Activated CD4-positive, alpha-beta memory T cell treated with anti-CD3 and anti-CD28 coated beads, Interleukin-2, amount 10 ng/mL, durations not matched to agents 7 days and 5 days (primary cell): ENCODE data around the gene ZNF490. TPM values are rescaled to one million over a fixed set of nuclear protein-coding genes. Genes with fewer than 3 reads are reported as not detected.
A peak's percentile ranks its signal among the peaks of the same experiment; 100 is the strongest.
"Not testable (repeated sequence)": the region's sequence is repeated elsewhere in the genome, so short reads cannot be mapped to it uniquely, and the experiment has no call there.

Experiments
- CTCF ChIA-PET: fragments of 350-600 bp; sonication (Branson Sonifier 250); formaldehyde crosslinking; loops from one replicate; lab custom pipeline; 2021; ENCODE audit warnings: antibody characterized with exemption, inconsistent platforms; lab: Charles Lee
- POLR2A ChIA-PET: fragments of 350-600 bp; sonication (Branson Sonifier 250); formaldehyde crosslinking; loops from one replicate; lab custom pipeline; 2021; ENCODE audit warnings: antibody characterized with exemption; lab: Charles Lee
- DNase-seq: peaks from one replicate; pipeline ENCODE4 v3.0.0-alpha.2; 2020
- H3K27ac Mint-ChIP-seq: one replicate; pipeline ENCODE4 v1.8.0; 2021; ENCODE audit warnings: mild to moderate bottlenecking, mixed read lengths
- H3K27me3 Mint-ChIP-seq: one replicate; pipeline ENCODE4 v1.8.0; 2021; ENCODE audit warnings: mixed read lengths
- H3K36me3 Mint-ChIP-seq: one replicate; pipeline ENCODE4 v1.8.0; 2021; ENCODE audit warnings: low read depth, mixed read lengths
- H3K4me1 Mint-ChIP-seq: one replicate; pipeline ENCODE4 v1.8.0; 2021; ENCODE audit warnings: mixed read lengths
- H3K4me3 Mint-ChIP-seq: one replicate; pipeline ENCODE4 v1.8.0; 2021; ENCODE audit warnings: mild to moderate bottlenecking, mixed read lengths
- H3K9me3 Mint-ChIP-seq: one replicate; pipeline ENCODE4 v1.8.0; 2021; ENCODE audit warnings: mixed read lengths
- total RNA-seq, 2 experiments: library from RNA; stranded (reverse); gene quantifications; one replicate each; pipeline ENCODE4 v1.2.3, GENCODE V29; 2021

The ZNF490 gene
- 10 to 100 TPM; 16.9 to 17.1 TPM for total RNA-seq

DNA sequence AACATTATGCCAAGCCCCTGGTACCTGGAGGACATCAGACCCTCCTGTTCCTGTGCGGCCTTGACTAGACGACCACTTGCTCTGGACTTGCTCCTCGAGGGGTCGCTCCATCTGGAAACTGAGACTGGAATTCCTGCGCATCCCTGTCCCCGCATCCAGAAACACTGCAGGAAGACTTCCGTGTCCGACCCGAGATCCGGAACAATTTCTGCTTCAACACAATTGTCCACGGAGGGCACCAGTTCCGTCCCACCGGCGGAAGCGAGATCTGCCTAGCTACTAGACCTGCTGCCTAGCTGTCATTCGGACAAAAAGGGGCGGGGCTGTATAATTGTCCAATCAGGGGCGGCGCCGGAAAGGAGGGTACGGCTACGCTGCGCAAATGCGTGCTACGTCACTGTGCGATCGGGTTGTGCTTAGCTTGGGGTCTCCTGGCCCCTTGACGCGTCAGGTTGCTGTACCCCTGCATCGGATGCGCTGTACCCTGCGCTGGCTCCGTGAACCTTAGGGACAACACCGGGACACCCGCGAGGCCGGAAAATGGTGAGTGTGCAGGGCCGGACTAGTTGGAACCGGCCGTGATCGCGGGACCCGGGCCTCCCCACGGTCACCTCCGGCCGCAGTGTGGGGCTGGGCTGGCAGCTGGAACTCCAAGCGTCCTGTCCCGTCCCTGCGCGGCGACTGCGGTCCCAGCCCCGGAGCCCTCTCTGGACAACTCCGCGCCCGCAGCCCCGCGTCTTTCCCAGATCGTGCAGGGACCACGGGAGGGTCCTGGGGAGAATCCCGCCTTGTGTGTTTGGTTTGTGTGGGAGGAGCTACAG lies at the start of gene ZNF490, which contains the start of gene ZNF791:
TSS of gene ZNF490 (minus strand) at position 274 of the 821 bp plus-strand sequence. CDS start at position 141, 133 bp downstream.
TSS of gene ZNF791 (plus strand) at position 381 of the 821 bp plus-strand sequence. CDS start at position 541, 160 bp downstream.
- Mint-ChIP-seq H3K4me3 (peak within 1 kb of the TSS; percentile 100), H3K36me3 (peaks cover 38% of the 10 kb centered on the region), H3K27ac (peak within 1 kb of the TSS; percentile 99), H3K27me3 (no peaks in the 10 kb centered on the region), H3K4me1 (peaks cover 48% of the 10 kb centered on the region), H3K9me3 (no peaks in the 10 kb centered on the region)
- peak; percentile 98 for DNase-seq
- POLR2A ChIA-PET = interaction anchor here (0.8 to 2.1 kb wide), 10 partner anchors 29 to 1236 kb away, joined by 3 to 13 read pairs (median 6); partner anchors contain the start of genes MAN2B1, SWSAP1, TRIR and WDR83
- CTCF ChIA-PET = interaction anchor here (0.6 to 1.7 kb wide), 13 partner anchors 12 to 207 kb away, joined by 3 to 8 read pairs (median 3); partner anchors contain the start of genes MAN2B1 and WDR83

DNA sequence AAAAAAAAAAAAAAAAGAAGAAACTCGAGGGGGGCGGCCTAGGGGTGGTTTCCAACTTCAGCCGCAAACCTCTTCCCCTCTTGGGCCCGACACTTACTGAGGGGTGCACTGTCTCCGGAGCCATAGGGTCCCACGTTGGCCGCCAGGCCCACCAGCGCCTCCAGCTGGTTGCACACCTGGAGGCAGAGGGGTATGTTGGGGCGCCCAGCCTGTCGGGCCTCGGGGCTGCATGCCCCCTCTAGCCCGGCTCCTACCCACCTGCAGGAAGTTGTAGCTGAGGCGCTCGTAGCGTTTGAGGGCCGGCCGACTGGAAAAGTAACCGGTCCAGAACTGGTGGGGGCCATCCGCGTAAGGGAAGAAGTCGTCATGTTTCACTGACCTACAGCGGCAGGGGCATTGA lies 47.4 kb upstream of the ZNF490 start:
- H3K36me3 Mint-ChIP-seq = peaks cover 55% of the 10 kb centered on the region
- CTCF ChIA-PET = interaction anchor here (0.6 to 1.4 kb wide), 4 partner anchors 18 to 90 kb away, joined by 3 read pairs; no protein-coding TSS in a partner anchor
- no peak overlapping the region for H3K27ac Mint-ChIP-seq
- no peaks in the 10 kb centered on the region for H3K27me3 Mint-ChIP-seq
- no peak overlapping the region for H3K4me3 Mint-ChIP-seq
- H3K9me3 Mint-ChIP-seq = no peaks in the 10 kb centered on the region
- DNase-seq = no peak
- POLR2A ChIA-PET = interaction anchor here (1.0 kb wide), 1 partner anchor 11 kb away, joined by 4 read pairs; a partner anchor contains a TSS
- peaks cover 2% of the 10 kb centered on the region for H3K4me1 Mint-ChIP-seq

DNA sequence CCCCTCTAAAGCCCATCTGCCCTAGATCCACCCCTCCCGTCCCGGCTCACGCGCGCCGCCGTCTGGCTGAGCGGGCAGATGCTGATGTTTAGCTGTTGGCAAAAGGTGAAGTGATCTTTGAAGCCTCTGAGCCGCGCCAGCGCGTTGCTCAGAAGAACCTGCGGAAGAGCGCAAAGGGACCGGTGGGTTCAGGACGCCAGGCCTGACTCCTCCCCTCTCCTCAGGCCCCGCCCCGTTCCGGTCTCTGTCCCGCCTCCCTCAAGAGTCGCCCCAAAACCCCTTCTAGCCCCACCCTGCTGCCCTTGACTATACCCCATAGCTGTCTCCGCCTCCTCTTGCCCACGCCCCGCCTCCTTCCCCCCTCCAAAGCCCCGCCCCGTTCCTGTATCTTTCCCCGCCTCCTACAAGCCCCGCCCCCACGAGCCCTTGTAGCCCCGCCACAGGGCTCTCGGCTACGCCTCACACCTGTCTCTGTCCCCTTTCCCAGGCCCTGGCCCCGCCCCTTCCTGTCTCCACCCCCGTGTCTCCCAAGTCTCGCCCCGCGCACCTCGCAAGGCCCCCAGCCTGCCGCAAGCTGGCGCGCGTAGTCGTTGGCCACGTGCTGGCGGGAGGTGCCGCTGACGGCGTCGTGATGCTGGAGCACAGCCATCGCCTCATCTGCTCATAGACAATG lies 46.4 kb upstream of the ZNF490 start:
- Mint-ChIP-seq H3K4me1 (peaks cover 2% of the 10 kb centered on the region), H3K27ac (no peak overlapping the region), H3K36me3 (peaks cover 54% of the 10 kb centered on the region), H3K27me3 (no peaks in the 10 kb centered on the region), H3K9me3 (no peaks in the 10 kb centered on the region), H3K4me3 (no peak overlapping the region)
- POLR2A ChIA-PET = no interaction called here
- DNase-seq = no peak
- CTCF ChIA-PET = interaction anchor here (0.6 to 0.9 kb wide), 2 partner anchors 17 to 89 kb away, joined by 3 read pairs; no protein-coding TSS in a partner anchor

DNA sequence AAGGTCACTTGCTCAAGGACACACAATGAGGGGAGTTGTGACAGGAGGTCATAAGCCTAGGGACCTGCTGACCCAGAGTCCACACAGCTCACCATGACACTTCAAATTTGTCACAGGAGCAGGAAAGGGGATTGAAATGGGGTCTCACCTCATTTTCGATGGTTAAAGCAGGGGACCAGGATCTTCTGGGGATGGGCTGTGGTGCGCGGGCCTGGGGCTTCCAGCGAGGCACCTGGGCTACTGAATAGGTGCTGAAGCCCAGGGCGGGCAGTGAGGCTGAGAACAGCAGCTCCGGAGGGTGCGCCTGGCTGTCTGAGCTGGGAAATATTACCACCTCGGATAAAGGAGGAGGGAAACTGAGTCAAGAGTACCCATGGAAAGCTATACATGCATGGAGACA lies 44.9 kb upstream of the ZNF490 start:
- ChIA-PET CTCF (interaction anchor here (0.5 kb wide), 1 partner anchor 15 kb away, joined by 3 read pairs; no protein-coding TSS in a partner anchor), POLR2A (no interaction called here)
- Mint-ChIP-seq H3K36me3 (peaks cover 58% of the 10 kb centered on the region), H3K4me3 (no peak overlapping the region), H3K9me3 (no peaks in the 10 kb centered on the region), H3K4me1 (peaks cover 2% of the 10 kb centered on the region), H3K27me3 (no peaks in the 10 kb centered on the region), H3K27ac (no peak overlapping the region)
- no peak for DNase-seq

DNA sequence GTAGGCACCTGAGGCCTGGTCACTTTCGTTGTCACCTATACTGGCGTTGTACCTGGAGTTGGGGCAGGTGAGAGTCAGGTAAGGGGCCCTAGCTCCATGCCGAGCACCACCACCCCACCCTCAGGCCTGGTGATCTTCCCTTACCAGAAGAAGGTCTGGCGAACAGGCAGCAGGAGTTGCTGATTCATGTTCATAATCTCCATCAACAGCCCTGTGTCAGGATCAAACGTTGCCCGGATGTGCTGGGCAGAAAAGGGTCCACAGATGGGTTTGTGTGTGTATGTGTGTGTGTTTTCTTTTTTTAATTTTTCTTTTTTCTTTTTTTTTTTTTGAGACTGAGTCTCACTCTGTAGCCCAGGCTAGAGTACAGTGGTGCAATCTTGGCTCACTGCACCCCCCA lies 41.6 kb upstream of the ZNF490 start:
- Mint-ChIP-seq H3K4me1 (peaks cover 5% of the 10 kb centered on the region), H3K27ac (no peak overlapping the region), H3K36me3 (peaks cover 57% of the 10 kb centered on the region), H3K9me3 (no peaks in the 10 kb centered on the region), H3K4me3 (no peak overlapping the region), H3K27me3 (no peaks in the 10 kb centered on the region)
- POLR2A ChIA-PET = interaction anchor here (1.1 kb wide), 1 partner anchor 13 kb away, joined by 3 read pairs; no protein-coding TSS in a partner anchor
- CTCF ChIA-PET = interaction anchor here (0.5 to 1.6 kb wide), 2 partner anchors 12 to 841 kb away, joined by 4 to 7 read pairs; no protein-coding TSS in a partner anchor
- no peak for DNase-seq

DNA sequence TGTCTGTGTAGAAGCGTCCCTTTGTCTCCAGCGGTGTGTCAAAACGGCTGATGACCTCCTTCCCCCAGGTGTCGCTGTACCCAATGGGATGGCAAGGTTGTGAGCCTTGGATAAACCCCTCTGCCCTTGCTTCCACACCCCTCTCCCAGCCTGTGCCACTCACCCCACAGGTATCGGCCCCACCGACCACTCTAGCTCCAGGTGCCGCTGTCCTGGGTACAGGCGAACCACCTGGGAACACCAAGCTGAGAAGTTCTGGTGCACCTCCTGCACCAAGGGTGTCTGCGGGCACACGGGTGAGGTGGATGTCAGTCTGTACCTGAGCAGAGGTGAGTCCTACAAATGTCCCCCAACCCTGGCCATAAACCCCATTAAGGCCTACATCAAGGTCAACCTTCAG lies 39.3 kb upstream of the ZNF490 start:
- H3K36me3 Mint-ChIP-seq = peaks cover 43% of the 10 kb centered on the region
- no peak for DNase-seq
- no peak overlapping the region for H3K4me3 Mint-ChIP-seq
- H3K27me3 Mint-ChIP-seq = no peaks in the 10 kb centered on the region
- no peak overlapping the region for H3K27ac Mint-ChIP-seq
- no peaks in the 10 kb centered on the region for H3K9me3 Mint-ChIP-seq
- CTCF ChIA-PET = interaction anchor here (1.1 kb wide), 1 partner anchor 10 kb away, joined by 3 read pairs; no protein-coding TSS in a partner anchor
- H3K4me1 Mint-ChIP-seq = peaks cover 9% of the 10 kb centered on the region
- POLR2A ChIA-PET = no interaction called here

DNA sequence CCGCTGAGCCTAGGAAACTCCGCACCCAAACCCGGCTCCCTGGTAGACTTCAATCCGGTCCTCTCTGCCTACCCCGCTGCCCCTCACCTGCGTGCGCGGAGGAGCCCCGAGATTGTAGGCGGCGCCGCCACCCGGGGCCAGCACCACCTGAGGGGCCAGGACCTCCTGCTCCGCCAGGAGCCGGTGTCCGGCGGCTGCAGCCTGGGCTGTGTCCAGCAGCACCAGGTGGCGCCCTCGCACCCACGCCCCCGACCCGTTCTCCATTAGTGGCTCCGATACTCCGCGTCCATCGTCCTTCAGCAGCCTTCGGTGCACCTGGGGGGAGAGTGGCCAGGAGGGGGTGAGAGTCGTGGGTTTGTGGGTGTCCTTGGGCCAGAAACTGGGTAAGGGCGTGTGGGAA lies 37.5 kb upstream of the ZNF490 start:
- H3K27me3 Mint-ChIP-seq = no peaks in the 10 kb centered on the region
- POLR2A ChIA-PET = interaction anchor here (1.5 kb wide), 1 partner anchor 18 kb away, joined by 4 read pairs; no protein-coding TSS in a partner anchor

DNA sequence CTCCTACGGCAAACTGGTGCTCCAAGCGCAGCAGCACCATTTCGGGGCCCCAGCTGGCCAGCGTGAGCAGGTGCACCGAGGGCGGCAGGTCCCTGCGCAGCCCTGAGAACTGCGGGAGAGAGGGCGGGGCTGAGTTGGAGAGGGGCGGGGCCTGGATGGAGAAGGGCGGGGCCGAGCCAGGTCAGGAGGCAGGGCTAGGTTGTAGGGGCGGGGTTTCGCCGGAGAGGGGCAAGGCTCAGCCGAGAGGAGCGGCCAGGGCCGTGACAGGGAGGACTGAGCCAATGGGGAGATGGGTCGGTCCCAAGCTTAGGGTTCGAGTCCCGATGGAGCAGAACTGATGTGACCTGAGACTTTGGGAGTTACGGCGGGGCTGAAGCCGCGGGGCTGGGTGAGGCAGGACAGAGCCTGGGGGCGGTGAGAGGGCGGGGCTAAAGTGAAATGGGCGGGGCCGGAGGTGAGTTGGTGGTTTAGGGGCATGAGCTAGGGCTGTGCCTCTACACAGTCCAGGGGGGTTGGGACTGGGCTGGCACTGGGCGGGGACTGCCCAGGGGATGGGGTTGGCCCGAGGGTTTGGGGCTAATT lies 37.0 kb upstream of the ZNF490 start:
- H3K4me1 Mint-ChIP-seq = peaks cover 9% of the 10 kb centered on the region
- POLR2A ChIA-PET = interaction anchor here (1.3 to 1.5 kb wide), 2 partner anchors 18 to 44 kb away, joined by 3 to 4 read pairs; no protein-coding TSS in a partner anchor
- CTCF ChIA-PET = no interaction called here
- no peak overlapping the region for H3K27ac Mint-ChIP-seq
- H3K4me3 Mint-ChIP-seq = no peak overlapping the region
- peaks cover 53% of the 10 kb centered on the region for H3K36me3 Mint-ChIP-seq
- DNase-seq = no peak
- H3K27me3 Mint-ChIP-seq = no peaks in the 10 kb centered on the region
- no peaks in the 10 kb centered on the region for H3K9me3 Mint-ChIP-seq

More for the DNA sequence above, 37.5 kb upstream of the ZNF490 start:
- peaks cover 48% of the 10 kb centered on the region for H3K36me3 Mint-ChIP-seq
- CTCF ChIA-PET = no interaction called here
- H3K4me1 Mint-ChIP-seq = peaks cover 9% of the 10 kb centered on the region
- no peak for DNase-seq
- no peak overlapping the region for H3K4me3 Mint-ChIP-seq
- H3K27ac Mint-ChIP-seq = no peak overlapping the region
- no peaks in the 10 kb centered on the region for H3K9me3 Mint-ChIP-seq

DNA sequence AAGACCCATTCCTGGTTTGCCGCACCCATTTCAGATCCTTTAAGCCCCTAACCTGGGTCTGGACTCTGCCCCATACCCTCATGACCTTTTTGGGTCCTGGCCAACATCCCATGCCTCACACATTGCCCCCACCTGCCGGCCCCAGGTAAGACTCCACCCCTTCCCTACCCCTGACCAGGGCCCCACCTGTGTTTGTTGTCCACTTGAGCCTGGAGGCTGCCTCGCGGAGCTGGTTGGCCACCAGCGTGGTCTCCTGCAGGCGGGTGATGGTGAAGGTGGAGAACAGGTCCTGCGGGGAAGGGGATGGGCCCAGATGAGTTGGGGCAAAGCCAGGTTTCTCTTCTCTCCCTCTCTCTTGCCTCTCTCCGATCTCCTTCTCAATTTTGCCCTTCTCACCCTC lies 36.4 kb upstream of the ZNF490 start:
- POLR2A ChIA-PET = interaction anchor here (1.3 to 1.5 kb wide), 2 partner anchors 19 to 43 kb away, joined by 3 to 4 read pairs; no protein-coding TSS in a partner anchor
- H3K4me3 Mint-ChIP-seq = no peak overlapping the region
- H3K27ac Mint-ChIP-seq = no peak overlapping the region
- H3K36me3 Mint-ChIP-seq = peaks cover 55% of the 10 kb centered on the region
- CTCF ChIA-PET = interaction anchor here (1.1 kb wide), 1 partner anchor 37 kb away, joined by 3 read pairs; the partner anchor contains the start of genes ZNF490 and ZNF791
- DNase-seq = no peak
- H3K9me3 Mint-ChIP-seq = no peaks in the 10 kb centered on the region
- peaks cover 9% of the 10 kb centered on the region for H3K4me1 Mint-ChIP-seq
- no peaks in the 10 kb centered on the region for H3K27me3 Mint-ChIP-seq

DNA sequence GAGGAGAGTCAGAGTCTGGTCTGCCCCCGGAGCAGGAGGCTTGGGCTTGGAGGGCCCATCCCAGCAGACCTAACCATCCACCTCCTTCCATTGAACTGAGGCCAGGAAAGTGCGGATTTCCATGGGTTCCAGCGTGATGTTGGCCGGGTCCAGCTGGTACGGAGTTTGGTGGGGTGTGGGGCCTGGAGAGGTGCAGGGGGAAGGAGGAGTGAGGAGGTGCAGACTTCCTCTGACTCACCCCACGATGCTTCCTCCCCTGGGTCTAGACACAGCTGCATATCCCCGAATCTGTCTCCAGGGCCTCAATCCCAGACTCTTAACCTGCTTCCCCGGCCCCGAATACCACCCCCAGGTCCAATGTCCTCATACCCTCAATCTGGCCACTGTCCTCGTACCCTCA lies 35.9 kb upstream of the ZNF490 start:
- no peaks in the 10 kb centered on the region for H3K27me3 Mint-ChIP-seq
- H3K9me3 Mint-ChIP-seq = no peaks in the 10 kb centered on the region
- ChIA-PET POLR2A (interaction anchor here (1.3 to 1.5 kb wide), 2 partner anchors 19 to 42 kb away, joined by 3 to 4 read pairs; no protein-coding TSS in a partner anchor), CTCF (interaction anchor here (1.1 kb wide), 1 partner anchor 36 kb away, joined by 3 read pairs; the partner anchor contains the start of genes ZNF490 and ZNF791)
- no peak overlapping the region for H3K4me3 Mint-ChIP-seq
- H3K36me3 Mint-ChIP-seq = peaks cover 51% of the 10 kb centered on the region
- peaks cover 9% of the 10 kb centered on the region for H3K4me1 Mint-ChIP-seq
- H3K27ac Mint-ChIP-seq = no peak overlapping the region
- DNase-seq = no peak

DNA sequence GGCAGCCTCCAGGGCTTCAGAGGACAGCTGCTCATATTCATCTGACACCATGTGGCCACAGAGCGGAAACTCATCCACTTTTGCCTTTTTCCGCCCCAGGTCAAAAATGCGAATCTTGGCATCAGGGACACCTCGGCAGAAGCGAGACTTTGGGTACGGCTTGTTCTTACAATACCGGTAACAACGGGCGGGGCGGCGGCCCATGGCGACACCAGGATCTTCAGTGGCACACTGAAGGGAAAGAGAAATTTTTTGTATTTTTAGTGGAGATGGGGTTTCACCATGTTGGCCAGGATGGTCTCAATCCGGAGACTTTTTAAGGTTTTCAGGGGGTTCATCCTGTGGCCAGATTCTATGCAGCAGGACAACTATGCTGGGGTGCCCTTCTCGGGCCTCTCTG lies 33.1 kb upstream of the ZNF490 start:
- H3K27ac Mint-ChIP-seq, H3K9me3 Mint-ChIP-seq, CTCF ChIA-PET, H3K27me3 Mint-ChIP-seq, POLR2A ChIA-PET, DNase-seq, H3K4me3 Mint-ChIP-seq: not testable (repeated sequence)
- Mint-ChIP-seq H3K4me1 (peaks cover 21% of the 10 kb centered on the region), H3K36me3 (peaks cover 38% of the 10 kb centered on the region)

DNA sequence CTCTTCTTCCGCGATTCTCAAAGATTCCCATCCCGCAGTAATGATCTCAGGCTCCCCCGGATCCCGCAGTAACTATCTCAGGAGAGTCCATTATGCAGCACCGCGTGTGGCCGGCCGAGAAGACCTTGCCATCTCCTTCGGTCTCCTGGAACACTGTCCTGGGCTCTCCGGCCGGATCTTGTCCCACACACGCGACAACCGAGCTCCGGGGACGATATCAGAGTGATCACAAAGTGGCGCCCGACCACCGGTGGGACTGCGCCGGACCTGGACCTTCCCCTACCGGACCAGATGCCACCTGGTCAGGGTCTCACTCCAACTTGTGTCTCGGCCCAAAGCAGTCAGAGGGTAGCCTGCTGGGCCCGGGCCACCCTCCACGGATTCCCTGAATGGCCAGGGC lies 31.9 kb upstream of the ZNF490 start:
- Mint-ChIP-seq H3K4me1 (peaks cover 20% of the 10 kb centered on the region), H3K27ac (no peak overlapping the region), H3K36me3 (peaks cover 32% of the 10 kb centered on the region), H3K27me3 (no peaks in the 10 kb centered on the region), H3K4me3 (no peak overlapping the region), H3K9me3 (no peaks in the 10 kb centered on the region)
- ChIA-PET POLR2A (interaction anchor here (1.2 kb wide), 1 partner anchor 39 kb away, joined by 3 read pairs; the partner anchor contains the start of gene DHPS), CTCF (no interaction called here)
- no peak for DNase-seq
